AG09309 (cell line): ENCODE data around the gene MYH6.

Experiments
- DNase-seq: peaks from one replicate; pipeline ENCODE4 v3.0.0-alpha.2; 2010; ENCODE audit warnings: low read depth
- H3K4me3 ChIP-seq: 2 replicates; pipeline ENCODE4 v1.5.1; 2011; ENCODE audit warnings: mild to moderate bottlenecking, low read depth, low read length, moderate library complexity; ENCODE audit not compliant: control insufficient read depth
- CTCF ChIP-seq: IDR thresholded peaks from 2 replicates; pipeline ENCODE4 v1.5.1; 2011; ENCODE audit warnings: mild to moderate bottlenecking, low read depth, low read length, inconsistent platforms; ENCODE audit not compliant: insufficient read depth, control insufficient read depth; ENCODE audit errors: missing control alignments

MYH6 gene

DNA sequence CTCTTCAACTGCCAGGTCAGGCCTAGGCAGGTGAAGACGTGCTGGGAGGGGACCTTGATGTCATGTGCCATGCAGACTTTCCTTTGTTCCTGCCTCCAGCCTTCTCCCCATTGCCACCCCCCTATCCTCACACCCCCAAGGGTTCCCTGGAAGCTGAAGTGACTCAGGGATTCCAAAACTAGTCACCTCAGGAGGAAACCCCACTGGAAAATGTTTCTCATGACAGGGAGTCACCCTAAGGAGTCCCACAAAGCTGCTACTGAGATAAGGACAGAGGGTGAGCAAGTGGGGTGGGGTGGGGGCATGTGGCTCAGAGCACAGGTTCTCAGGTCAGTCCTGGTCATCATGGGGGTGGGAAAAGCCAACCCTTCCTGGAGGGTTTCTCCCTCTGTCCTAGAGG is 37.9 kb downstream of the MYH6 start:
- H3K4me3 ChIP-seq: no peak overlapping the region
- DNase-seq: no peak
- no peak for TF ChIP-seq CTCF

DNA sequence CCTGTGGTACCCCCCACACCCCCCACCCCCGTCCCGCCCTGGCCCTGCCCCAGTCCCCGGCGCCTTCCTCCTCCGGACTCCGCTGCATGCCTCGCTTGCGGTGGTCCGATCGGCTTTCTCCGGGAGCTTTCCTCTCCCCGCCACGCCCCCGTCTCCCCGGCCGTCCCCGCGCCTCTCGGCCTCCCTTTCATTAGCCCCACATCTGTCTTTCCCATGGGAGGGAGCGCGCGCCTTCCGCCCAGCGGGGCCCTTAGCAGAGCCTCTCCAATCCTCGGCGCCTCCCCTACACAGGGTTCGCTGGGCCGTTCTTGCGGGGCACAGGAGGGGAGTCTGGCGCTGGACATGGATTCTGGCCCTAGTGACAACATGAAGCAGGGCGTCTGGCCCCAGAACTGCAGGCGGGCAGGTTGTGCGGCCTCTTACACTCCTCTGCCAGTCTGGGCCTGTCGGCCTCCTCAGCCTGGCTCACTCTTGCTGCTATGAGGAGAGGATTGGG is 41.6 kb downstream of the MYH6 start:
- peak overlapping the region; percentile 47 for H3K4me3 ChIP-seq
- DNase-seq: no peak
- TF ChIP-seq CTCF: no peak

GRCh38 chr14:23365732-23366425 is 42.2 kb downstream of the MYH6 start:
- no peak for TF ChIP-seq CTCF
- peak overlapping the region; percentile 47 for H3K4me3 ChIP-seq
- DNase-seq: no peak

DNA sequence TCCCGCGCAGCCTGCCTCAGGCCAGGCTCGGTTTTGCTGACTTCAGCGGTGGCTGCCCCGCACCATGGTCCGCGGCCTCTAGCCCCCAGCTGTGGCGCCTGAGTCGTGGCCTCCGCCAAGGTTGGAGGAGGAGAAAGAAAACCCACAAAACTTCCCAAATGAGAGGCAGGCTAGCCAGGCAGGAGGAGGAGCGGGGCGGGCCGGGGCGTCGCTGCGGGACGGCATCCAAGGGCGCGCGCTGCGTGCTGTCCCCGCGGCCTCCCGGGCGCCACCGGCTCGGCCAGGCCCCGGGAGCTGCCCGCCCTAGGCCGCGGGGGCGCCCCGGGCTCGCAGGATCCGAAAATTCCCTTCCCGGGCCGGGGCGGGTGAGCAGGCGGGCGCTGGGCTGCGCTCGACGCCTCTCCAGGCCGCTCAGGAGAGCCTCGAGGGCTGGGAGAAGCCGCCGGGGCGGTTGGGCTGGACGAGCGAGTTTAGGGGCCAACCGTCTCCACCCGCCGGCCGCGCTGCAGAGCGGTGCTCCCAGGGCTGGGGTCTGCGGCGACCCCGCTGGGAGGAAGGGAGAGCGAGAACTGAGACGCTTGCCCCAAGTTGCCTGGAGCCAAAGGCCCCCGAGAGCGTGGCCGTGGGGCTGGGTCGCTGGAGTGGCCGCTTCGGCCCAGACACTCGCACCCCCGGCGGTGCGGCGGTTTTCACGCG is 42.9 kb downstream of the MYH6 start, which contains the start of gene EFS:
TSS of gene EFS (minus strand) at position 137 of the 696 bp plus-strand sequence. CDS start 147 bp downstream, outside the sequence.
- H3K4me3 ChIP-seq: peak within 1 kb of the TSS; percentile 53
- TF ChIP-seq CTCF: no peak
- no peak for DNase-seq

DNA sequence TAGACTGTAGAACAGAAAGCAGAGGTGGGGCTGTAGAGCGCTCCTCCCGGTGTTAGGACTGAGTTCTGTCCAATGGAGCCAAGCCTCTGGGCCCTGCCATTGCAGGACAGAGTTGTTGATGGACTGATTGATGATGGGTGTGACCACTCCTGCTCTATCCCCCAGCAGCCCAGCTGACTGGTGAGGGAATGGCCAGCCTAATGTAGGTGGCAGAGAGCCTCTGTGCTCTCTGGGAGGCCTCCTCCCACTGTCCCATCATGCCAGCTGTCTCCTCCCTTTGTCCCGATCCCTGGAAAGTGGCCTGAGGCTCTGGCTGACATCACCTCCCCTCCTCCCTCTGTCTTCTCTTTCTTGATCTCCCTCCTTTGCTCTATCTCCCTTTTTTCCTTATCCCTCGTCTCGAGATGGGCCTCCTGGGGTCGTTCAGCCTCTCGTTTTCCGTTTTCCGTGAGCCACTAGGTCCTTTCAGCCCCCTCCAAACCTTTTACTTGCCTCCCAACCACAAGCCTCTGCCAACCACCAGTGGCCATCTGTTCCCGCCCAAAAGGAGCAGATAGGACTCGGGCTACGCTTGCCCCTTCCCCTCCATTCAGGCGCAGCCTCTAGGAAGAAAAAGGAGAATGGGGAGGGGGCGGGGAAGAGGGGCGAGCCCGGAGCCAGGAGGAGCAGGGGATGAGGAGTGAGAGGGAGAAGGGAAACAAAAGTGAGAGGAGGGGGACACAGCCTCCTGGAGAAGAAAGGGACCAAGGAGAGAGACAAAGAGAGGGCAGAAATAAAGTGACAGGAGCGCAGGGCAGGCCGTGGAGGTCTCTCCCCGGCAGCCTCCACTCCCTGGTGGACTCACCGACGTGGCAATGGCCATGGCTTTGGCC is 43.7 kb downstream of the MYH6 start:
- DNase-seq: no peak
- peak overlapping the region; percentile 53 for H3K4me3 ChIP-seq
- no peak for TF ChIP-seq CTCF

GRCh38 chr14:23362200-23362599 is 45.9 kb downstream of the MYH6 start:
- H3K4me3 ChIP-seq: no peak overlapping the region
- no peak for DNase-seq
- TF ChIP-seq CTCF: peak; percentile 35
